GM19099 (cell line): Measurements from ENCODE around the gene NAT10.

Experiments used
- POLR2A ChIP-seq: IDR thresholded peaks from 3 replicates; pipeline ENCODE4 v1.6.1; 2011; ENCODE audit warnings: low read depth; ENCODE audit not compliant: insufficient read length; ENCODE audit errors: extremely low read depth

The NAT10 gene

GRCh38 chr11:34167961-34168360 lies 62.5 kb downstream of the NAT10 start:
- no peak for TF ChIP-seq POLR2A

- no peak for TF ChIP-seq POLR2A
Measured at GRCh38 chr11:34168642-34169420, 63.4 kb downstream of the NAT10 start.

GRCh38 chr11:34169686-34170085 lies 64.3 kb downstream of the NAT10 start:
- TF ChIP-seq POLR2A = no peak

GRCh38 chr11:34173050-34173449 lies 67.6 kb downstream of the NAT10 start:
- no peak for TF ChIP-seq POLR2A

- TF ChIP-seq POLR2A = no peak
Measured at GRCh38 chr11:34174412-34175041, 69.1 kb downstream of the NAT10 start.

- TF ChIP-seq POLR2A = no peak
Measured at GRCh38 chr11:34175284-34176019, 70.0 kb downstream of the NAT10 start.

- no peak for TF ChIP-seq POLR2A
Measured at GRCh38 chr11:34176751-34177209, 71.4 kb downstream of the NAT10 start.

- no peak for TF ChIP-seq POLR2A
Measured at GRCh38 chr11:34178209-34178821, 72.9 kb downstream of the NAT10 start.

- no peak for TF ChIP-seq POLR2A
Measured at GRCh38 chr11:34179026-34179675, 73.7 kb downstream of the NAT10 start.

GRCh38 chr11:34180040-34180813 lies 74.8 kb downstream of the NAT10 start:
- no peak for TF ChIP-seq POLR2A

GRCh38 chr11:34181251-34181650 lies 75.8 kb downstream of the NAT10 start:
- TF ChIP-seq POLR2A = no peak

GRCh38 chr11:34181856-34182405 lies 76.5 kb downstream of the NAT10 start:
- no peak for TF ChIP-seq POLR2A

GRCh38 chr11:34182425-34182824 lies 77.0 kb downstream of the NAT10 start:
- no peak for TF ChIP-seq POLR2A
